Lung microvascular endothelial cell (primary cell): Measurements from ENCODE around the gene OR4M2. TPM values are rescaled to one million over a fixed set of nuclear protein-coding genes. Genes with fewer than 3 reads are reported as not detected.
"Not testable (repeated sequence)": the region's sequence is repeated elsewhere in the genome, so short reads cannot be mapped to it uniquely, and the experiment has no call there.

Experiments used
- DNase-seq, 2 donors: peaks; one replicate each; pipeline versions ENCODE4 v3.0.0 to v3.0.0-alpha.2; 2010; ENCODE audit warnings: low read depth in 2 of 2
- total RNA-seq: library from RNA; depleted of rRNA; stranded (reverse); fragments of >200 nt; gene quantifications from 2 replicates; pipeline ENCODE4 v1.2.1, GENCODE V29; 2014

Gene OR4M2
- not detected in 2 replicates for total RNA-seq

GRCh38 chr15:22080227-22080626, at the start of gene OR4M2:
TSS of gene OR4M2 (plus strand) at chr15:22080527. CDS start at chr15:22080625, 98 bp downstream.
- not testable (repeated sequence) for DNase-seq

GRCh38 chr15:22069267-22069666, 11.1 kb upstream of the OR4M2 start:
- DNase-seq, result not testable (repeated sequence)

- DNase-seq, result not testable (repeated sequence)
Observed at GRCh38 chr15:22081386-22081785, 1.1 kb downstream of the OR4M2 start.

- DNase-seq, result not testable (repeated sequence)
Observed at GRCh38 chr15:22098616-22099253, 18.4 kb downstream of the OR4M2 start.

- DNase-seq, result not testable (repeated sequence)
Observed at GRCh38 chr15:22099289-22099891, 19.1 kb downstream of the OR4M2 start.

GRCh38 chr15:22122033-22122432, 41.7 kb downstream of the OR4M2 start:
- DNase-seq, result not testable (repeated sequence)

Other genes starting within 250 kb of the OR4M2 start
- not detected in 2 replicates for gene POTEB, start 202.8 kb upstream of the OR4M2 start, total RNA-seq